ENCODE measurements around the gene CLUH.

DNA sequence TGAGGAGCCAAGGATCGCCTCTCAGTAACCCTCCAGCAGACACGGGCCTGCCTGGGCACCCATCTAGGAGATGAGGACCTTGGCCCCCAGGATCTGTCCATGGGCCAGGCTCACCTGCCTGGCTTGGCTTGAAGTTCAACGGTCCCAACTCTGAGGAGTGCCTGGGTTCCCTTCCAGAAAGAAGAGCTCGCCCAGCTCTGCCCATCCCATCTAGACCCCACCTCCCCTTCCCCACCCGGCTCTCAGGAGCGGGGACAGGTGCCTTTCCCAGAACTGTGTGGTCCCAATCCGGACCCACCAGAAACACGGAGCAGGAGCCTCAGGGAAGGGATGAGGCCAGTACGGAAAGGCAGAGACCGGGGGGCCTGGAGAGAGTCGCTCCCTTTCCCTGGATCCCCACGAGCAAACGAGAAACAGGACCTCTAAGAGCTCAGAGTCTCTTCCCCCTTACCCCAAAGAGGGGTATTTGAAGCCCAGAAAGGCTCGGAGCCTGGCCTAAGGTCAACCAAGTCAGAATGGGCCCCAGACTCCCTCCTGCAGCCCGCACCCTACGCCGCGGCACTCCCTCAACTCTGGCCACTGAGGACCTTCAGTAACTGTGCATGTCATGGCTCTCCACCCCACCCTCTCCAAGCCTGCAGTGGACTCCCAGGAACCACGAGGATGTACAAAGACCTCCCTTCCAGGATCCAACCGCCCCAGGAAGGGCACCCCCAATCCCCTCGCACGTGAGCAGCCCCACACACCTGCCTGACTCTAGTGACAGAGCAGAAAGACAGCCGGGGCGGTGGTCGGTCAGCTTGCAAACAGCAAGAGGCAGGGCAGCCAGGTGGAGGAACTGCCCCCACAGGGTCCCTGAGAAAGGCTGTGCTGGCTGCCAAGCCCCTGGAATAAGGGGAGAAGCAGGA lies 5.4 kb downstream of the CLUH start:
- TF ChIP-seq, protein P1, sequence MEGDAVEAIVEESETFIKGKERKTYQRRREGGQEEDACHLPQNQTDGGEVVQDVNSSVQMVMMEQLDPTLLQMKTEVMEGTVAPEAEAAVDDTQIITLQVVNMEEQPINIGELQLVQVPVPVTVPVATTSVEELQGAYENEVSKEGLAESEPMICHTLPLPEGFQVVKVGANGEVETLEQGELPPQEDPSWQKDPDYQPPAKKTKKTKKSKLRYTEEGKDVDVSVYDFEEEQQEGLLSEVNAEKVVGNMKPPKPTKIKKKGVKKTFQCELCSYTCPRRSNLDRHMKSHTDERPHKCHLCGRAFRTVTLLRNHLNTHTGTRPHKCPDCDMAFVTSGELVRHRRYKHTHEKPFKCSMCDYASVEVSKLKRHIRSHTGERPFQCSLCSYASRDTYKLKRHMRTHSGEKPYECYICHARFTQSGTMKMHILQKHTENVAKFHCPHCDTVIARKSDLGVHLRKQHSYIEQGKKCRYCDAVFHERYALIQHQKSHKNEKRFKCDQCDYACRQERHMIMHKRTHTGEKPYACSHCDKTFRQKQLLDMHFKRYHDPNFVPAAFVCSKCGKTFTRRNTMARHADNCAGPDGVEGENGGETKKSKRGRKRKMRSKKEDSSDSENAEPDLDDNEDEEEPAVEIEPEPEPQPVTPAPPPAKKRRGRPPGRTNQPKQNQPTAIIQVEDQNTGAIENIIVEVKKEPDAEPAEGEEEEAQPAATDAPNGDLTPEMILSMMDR (IDR thresholded peaks at IDR 0.05) = no peak
- TF ChIP-seq EZH2phosphoT487 (IDR thresholded peaks at IDR 0.05) = no peak
- TF ChIP-seq EZH2 (IDR thresholded peaks at IDR 0.05) = no peak

Data from neural progenitor cell (in vitro differentiated cells).